Islet of Langerhans (tissue), 1 donor: ENCODE measurements around the gene TTC7B.

Source experiments
- FAIRE-seq: peaks from one replicate; lab custom pipeline; 2011; peaks lifted over from hg19 to GRCh38; lab: Jason Lieb, UNC

The TTC7B gene

DNA sequence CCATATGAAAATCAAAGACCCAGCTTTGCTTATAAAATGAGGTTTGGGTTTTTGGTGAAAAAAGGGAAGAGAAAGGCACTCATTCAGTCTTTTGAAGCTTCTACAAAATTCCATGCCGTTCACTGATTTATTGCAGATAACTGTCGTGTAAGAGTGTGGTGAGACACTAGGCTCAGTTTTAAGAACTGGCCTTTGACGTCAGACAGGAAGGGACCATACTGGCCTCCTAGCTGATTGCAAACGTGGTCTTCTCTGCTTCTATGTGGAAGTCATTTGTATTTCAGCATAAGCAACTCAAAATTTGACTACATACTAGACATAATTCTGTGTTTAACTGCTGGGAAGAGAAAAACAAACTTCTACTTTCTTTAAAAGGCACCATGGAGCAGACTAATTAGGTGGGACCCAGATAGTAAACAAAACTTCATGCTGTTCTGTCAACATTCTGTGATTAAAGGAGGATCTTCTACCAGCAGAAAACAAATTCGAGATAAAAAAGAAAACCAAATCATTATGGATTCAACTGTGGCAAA is 168.7 kb downstream of the TTC7B start:
- no peak for FAIRE-seq

- no peak for FAIRE-seq
Observed at GRCh38 chr14:90645842-90646443, 170.3 kb downstream of the TTC7B start.

DNA sequence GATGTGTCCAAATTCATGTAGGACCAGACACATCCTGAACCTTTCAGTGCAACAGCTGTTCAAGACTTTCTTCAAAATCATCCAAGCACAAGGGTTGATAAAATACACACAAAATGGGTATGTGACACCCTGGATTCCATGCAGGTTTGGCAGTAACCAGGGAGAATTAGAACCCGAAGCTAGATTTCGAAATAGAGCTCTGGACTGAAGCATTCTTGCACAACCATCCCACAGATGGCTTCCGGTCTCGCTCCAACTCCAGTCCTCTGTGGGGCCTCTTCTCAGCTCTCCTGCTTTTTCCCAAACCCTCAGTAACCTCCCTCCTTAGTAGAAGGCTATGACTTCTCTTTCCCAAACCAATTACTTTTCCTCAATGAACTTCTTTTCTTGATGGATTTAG is 171.3 kb downstream of the TTC7B start:
- FAIRE-seq: no peak

DNA sequence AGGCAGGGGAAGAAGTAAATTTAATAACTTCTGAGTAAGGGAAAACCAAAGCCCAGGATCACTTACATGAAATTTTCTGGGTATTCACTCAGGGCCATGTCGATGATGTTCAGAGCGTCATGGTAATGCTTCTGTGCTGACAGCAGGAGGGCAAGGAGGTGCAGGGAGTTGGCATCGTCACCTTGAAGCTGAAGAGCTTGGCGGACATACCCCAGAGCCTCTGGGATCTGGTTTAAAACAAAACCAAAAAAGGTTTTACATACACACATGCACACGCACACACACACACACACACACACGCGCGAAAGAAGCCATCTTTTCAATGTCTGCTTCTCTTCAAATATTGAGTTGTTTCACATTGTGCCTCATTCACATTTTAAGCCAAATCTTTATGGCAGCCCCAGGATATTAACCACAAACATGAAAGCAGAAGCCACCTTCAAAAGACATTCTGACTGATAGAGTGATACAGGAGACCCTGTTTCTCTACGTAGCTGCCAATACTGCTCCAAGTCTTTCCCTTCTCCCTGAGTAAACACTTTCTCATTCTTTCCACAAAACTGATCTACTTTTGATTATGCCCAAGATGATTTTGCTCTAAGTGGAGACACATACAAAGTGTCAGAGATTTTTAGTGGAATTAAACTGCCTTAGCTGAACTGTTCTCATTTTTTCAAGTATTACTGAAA is 172.1 kb downstream of the TTC7B start:
- FAIRE-seq: no peak

DNA sequence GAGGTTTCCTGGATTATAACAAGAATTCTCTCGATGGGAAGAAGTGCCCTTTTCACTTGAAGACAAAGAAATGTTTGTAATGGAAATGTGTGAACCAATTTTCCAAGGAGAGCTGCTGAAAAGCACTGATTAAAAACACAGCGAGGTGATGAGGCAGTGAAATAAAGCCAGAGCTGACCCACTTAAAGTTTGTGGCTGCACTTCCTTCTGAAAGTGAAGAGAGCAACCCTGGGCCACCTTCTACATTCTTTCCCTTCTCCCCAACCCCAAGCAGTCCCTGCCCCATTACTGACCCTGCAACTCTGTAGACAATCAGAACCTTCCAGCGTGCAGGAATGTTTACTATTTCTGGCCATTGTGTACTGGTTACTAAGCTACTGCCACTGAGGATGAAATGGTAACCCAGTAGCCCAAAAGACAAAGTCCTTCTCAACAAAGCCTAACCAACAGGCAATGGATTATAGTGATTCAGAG is 173.9 kb downstream of the TTC7B start:
- FAIRE-seq: no peak

DNA sequence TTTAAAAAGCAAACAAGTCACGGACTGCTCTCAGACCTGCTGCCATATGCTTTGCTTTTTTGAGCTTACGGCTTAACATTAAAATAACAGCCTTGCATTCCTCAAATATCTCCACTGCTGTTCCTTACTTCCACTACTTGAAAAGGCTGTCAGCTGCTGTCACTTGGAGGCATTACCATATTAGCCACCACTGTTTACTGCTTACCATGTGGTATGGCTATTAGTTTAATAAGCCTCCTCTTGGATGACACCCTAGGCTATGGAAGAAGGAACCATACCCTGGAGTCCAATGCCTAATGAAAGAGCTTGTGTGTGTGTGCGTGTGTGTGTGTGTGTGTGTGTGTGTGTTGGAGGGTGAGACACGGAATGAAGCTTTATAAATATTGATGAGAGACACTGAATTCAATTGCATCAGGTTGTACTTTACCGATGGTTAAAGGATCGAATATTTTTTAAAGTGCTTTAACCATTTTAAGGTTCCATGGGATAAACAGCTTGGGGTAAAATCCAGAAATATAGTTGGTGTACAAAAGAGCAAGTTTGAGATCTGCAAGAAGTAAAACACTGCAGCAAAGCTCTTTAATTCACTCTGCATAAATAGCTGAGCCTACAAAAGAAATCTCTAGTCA is 174.5 kb downstream of the TTC7B start:
- no peak for FAIRE-seq

GRCh38 chr14:90641168-90641567 is 175.1 kb downstream of the TTC7B start:
- FAIRE-seq: no peak

GRCh38 chr14:90639641-90640040 is 176.6 kb downstream of the TTC7B start:
- FAIRE-seq: no peak

- FAIRE-seq: no peak
Observed at GRCh38 chr14:90632871-90633270, 183.4 kb downstream of the TTC7B start.

- no peak for FAIRE-seq
Observed at GRCh38 chr14:90632451-90632850, 183.8 kb downstream of the TTC7B start.

GRCh38 chr14:90630171-90630806 is 185.9 kb downstream of the TTC7B start:
- FAIRE-seq: no peak

DNA sequence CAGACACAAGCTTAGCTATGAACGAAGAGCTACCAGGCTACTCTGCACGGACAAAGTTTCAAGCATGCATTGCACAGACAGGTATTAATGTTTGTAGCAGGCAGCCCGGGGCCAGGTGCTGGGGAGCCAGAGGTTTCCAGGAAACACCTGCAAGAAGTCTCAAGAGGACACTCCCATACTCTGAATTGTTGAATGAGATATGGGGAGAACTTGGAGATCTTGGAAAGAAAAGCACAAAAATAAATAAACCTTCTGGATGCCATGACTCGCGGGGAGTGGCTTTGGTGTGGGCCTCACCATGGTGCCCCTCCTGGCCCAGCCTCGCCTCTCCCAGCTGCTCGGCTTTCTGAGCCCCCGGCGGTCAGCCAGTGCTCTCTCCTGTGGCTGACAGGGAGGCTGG is 186.8 kb downstream of the TTC7B start:
- FAIRE-seq: no peak

GRCh38 chr14:90628825-90629224 is 187.4 kb downstream of the TTC7B start:
- no peak for FAIRE-seq

GRCh38 chr14:90627478-90627877 is 188.8 kb downstream of the TTC7B start:
- peak; percentile 13 for FAIRE-seq

GRCh38 chr14:90626550-90626949 is 189.7 kb downstream of the TTC7B start:
- FAIRE-seq: no peak

DNA sequence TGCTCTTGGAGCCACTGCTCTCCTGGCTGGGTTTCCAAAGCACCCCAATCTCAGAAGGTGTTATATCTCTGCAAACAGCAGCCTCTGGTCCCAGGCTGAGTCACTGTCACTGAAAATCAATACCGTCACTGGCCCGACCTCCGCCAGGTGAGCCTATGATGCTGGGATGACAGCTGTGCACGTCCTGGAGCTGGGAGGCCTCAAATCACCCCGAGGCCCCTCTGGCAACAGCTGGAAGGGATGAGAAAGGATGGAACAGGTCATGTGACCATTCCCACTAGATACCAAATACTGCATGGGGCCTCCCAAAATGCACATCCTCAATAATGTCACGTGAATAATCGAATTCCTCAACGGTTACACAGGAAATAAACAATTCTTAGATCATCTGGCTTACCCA is 190.8 kb downstream of the TTC7B start:
- no peak for FAIRE-seq

GRCh38 chr14:90624732-90625400 is 191.4 kb downstream of the TTC7B start:
- no peak for FAIRE-seq

- no peak for FAIRE-seq
Observed at GRCh38 chr14:90624227-90624626, 192.0 kb downstream of the TTC7B start.

DNA sequence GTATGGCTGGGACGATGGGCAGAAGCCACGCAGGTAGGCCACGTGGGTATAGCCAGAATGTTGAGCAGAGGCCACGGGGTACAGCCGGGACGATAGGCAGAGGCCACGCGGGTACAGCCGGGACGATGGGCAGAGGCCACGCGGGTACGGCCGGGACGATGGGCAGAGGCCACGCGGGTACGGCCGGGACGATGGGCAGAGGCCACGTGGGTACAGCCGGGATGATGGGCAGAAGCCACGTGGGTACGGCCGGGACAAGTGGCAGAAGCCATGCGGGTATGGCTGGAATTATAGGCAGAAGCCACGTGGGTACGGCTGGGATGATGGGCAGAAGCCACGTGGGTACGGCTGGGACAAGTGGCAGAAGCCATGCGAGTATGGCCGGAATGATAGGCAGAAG is 195.0 kb downstream of the TTC7B start:
- no peak for FAIRE-seq

DNA sequence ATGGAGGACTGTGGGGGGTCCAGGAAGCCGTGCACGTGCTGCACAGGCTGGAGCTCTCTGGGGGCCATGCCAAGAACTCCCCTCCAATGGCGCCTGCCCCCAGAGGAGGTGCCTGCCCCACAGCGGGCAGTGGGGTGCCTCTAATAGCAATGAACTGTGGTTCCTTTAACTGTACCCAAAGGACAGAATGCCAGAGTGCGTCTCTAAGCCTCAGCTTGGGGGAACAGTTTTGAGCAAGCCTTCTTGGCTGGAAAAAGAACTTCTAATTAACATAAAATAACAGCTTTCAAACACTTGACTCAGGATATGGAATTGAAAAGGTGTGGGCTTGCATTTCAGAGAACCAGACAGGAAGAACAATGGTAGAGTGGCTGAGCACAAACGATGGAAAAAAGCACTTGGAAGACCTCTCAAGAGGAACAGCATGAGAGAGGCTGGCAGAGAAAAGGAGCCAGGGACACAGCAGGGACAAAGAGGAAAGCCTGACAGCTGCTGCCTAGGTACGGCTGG is 195.6 kb downstream of the TTC7B start:
- FAIRE-seq: no peak

- FAIRE-seq: no peak
Observed at GRCh38 chr14:90619911-90620310, 196.3 kb downstream of the TTC7B start.

- no peak for FAIRE-seq
Observed at GRCh38 chr14:90617961-90618360, 198.3 kb downstream of the TTC7B start.
